Spleen (tissue), 11 donors: Measurements from ENCODE around the gene CARD10. TPM values are rescaled to one million over a fixed set of nuclear protein-coding genes. Genes with fewer than 3 reads are reported as not detected.

ENCODE experiments used
- DNase-seq: peaks from one replicate; pipeline ENCODE4 v3.0.0-alpha.2; 2020
- H3K27ac ChIP-seq, 8 donors: fragments of 200-600 bp; sonication (generic) in 7 of 8; 1 replicate in 4 of 8; 2 replicates in 4 of 8; pipeline versions ENCODE4 v1.5.0 to v1.8.0; 2016 to 2021; ENCODE audit warnings: inconsistent platforms in 4 of 8, mild to moderate bottlenecking in 4 of 8, moderate library complexity in 1 of 8
- H3K27me3 ChIP-seq, 7 donors: fragments of 200-600 bp; sonication (generic) in 6 of 7; replicated peaks in 1 of 7; 1 replicate in 4 of 7; 2 replicates in 3 of 7; pipeline versions ENCODE4 v1.5.0 to v1.8.0; 2016 to 2021; ENCODE audit warnings: inconsistent platforms in 3 of 7, mild to moderate bottlenecking in 1 of 7
- H3K36me3 ChIP-seq, 6 donors: fragments of 200-600 bp; sonication (generic) in 5 of 6; 1 replicate in 4 of 6; 2 replicates in 2 of 6; pipeline versions ENCODE4 v1.5.0 to v1.8.0; 2016 to 2021; ENCODE audit warnings: inconsistent platforms in 2 of 6
- H3K4me1 ChIP-seq, 6 donors: fragments of 200-600 bp; sonication (generic) in 5 of 6; 1 replicate in 3 of 6; 2 replicates in 3 of 6; pipeline versions ENCODE4 v1.5.0 to v1.8.0; 2016 to 2021; ENCODE audit warnings: inconsistent platforms in 3 of 6
- H3K4me3 ChIP-seq, 8 donors: fragments of 200-600 bp; sonication (generic) in 7 of 8; 1 replicate in 4 of 8; 2 replicates in 4 of 8; pipeline versions ENCODE4 v1.5.0 to v1.8.0; 2016 to 2021; ENCODE audit warnings: inconsistent platforms in 4 of 8, mild to moderate bottlenecking in 4 of 8, moderate library complexity in 2 of 8
- H3K9me3 ChIP-seq, 8 donors: fragments of 200-600 bp; sonication (generic) in 7 of 8; 1 replicate in 4 of 8; 2 replicates in 4 of 8; pipeline versions ENCODE4 v1.5.0 to v1.8.0; 2016 to 2021; ENCODE audit warnings: inconsistent platforms in 4 of 8
- POLR2A ChIP-seq, 3 donors: fragments of 450-650 bp; IDR thresholded peaks; one replicate each; pipeline ENCODE4 v1.5.1; 2017; ENCODE audit warnings: antibody characterized with exemption in 3 of 3, mild to moderate bottlenecking in 1 of 3
- POLR2AphosphoS5 ChIP-seq, 3 donors: sonication (generic); formaldehyde crosslinking; IDR thresholded peaks; one replicate each; pipeline ENCODE4 v1.5.1; 2017; ENCODE audit warnings: antibody characterized with exemption in 3 of 3
- WGBS, 5 donors: extraction: QIAGEN DNeasy Blood & Tissue Kit in 3 of 5; methylation state at CpG; one replicate each; pipeline versions ENCODE4 v1.1.5 to v1.1.7; 2013 to 2018; 5-methylcytosine and 5-hydroxymethylcytosine counted together
- intact Hi-C: fragments of 100-400 bp; cut with DNase I; formaldehyde crosslinking; loops from one replicate; pipeline ENCODE4 v1.15.0; 2023; ENCODE audit warnings: low total_unique reads
- polyA plus RNA-seq, 3 donors: library from polyadenylated mRNA; stranded (reverse); fragments of 200-250 nt; gene quantifications; one replicate each; pipeline ENCODE4 v1.2.1, GENCODE V29; 2013
- total RNA-seq, 7 donors: library from RNA; depleted of rRNA in 3 of 7; stranded (reverse); fragments of >200 nt in 3 of 7; fragmentation: NEBNext Ultra II Directional in 4 of 7; extraction: Animal tissue kit (Norgen Biotek cat#: 25700) in 4 of 7; gene quantifications; one replicate each; pipeline versions ENCODE4 v1.1.0 to v1.2.1, GENCODE V29; 2016 to 2021
- TF ChIP-seq, protein P1 (sequence below), 11 experiments: fragments of 200-600 bp in 7 of 11; fragments of 450-650 bp in 4 of 11; sonication (generic) in 4 of 11; IDR thresholded peaks in 8 of 11; conservative IDR thresholded peaks in 3 of 11; 1 replicate in 7 of 11; 2 replicates in 4 of 11; pipeline versions ENCODE4 v1.4.0 to v1.8.0; 2016 to 2021; ENCODE audit warnings: antibody characterized with exemption in 11 of 11, inconsistent platforms in 4 of 11, mild to moderate bottlenecking in 1 of 11
- donor health status: healthy with polysubstance abuse.
- donor health status: DM: no; HTN: no; CAD: no; lungs with moderate emphysema.
- donor health status: DM: no; HTN: no; CAD: no.
- donor health status: Bipolar disorder and iron deficiency.
- donor health status: healthy.
- donor health status: DM: no; HTN: no; CAD: no.
- donor health status: DM: yes; HTN: yes; CAD: no.

Gene CARD10
- total and polyA plus RNA-seq, 10 donors, result 2.5 to 12.5 (median 9.5) TPM

DNA sequence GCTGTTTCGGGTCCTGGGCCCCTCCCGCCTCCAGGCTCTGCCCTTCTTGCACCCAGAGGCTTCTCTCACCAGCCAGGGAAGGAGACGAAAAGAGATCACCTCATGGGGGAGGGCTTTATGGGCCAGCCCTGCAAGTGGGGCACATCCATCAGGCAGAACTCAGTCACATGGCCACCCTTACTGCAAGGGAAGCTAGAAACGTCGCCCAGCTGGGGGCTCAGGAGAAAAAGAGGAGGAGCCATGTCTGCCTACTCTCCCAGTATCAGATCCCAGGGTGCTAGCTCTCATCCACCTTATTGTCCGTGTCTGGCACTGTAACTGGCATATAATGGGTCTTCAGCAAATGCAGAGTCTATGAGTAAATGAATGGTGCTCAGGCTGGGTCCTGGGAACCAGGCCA lies 57.3 kb downstream of the CARD10 start:
- H3K4me3 ChIP-seq, result no peak overlapping the region
- H3K9me3 ChIP-seq, result no peaks in the 10 kb centered on the region
- DNase-seq, result no peak
- peaks cover 0 to 10% (median 3%) of the 10 kb centered on the region in 6 donors for H3K4me1 ChIP-seq
- no peak overlapping the region for H3K27ac ChIP-seq
- intact Hi-C loops, result no loop called here
- WGBS, 5 donors, result 38 to 66% (median 52%) methylated on average over 6 of the region's 6 CpGs
- peaks cover 0 to 7% (median 0%) of the 10 kb centered on the region in 7 donors for H3K27me3 ChIP-seq
- peaks cover 0 to 40% (median 12%) of the 10 kb centered on the region in 6 donors for H3K36me3 ChIP-seq
- TF ChIP-seq POLR2A (IDR thresholded peaks at IDR 0.05) (no peak), POLR2AphosphoS5 (IDR thresholded peaks at IDR 0.05) (no peak)
- TF ChIP-seq, protein P1, sequence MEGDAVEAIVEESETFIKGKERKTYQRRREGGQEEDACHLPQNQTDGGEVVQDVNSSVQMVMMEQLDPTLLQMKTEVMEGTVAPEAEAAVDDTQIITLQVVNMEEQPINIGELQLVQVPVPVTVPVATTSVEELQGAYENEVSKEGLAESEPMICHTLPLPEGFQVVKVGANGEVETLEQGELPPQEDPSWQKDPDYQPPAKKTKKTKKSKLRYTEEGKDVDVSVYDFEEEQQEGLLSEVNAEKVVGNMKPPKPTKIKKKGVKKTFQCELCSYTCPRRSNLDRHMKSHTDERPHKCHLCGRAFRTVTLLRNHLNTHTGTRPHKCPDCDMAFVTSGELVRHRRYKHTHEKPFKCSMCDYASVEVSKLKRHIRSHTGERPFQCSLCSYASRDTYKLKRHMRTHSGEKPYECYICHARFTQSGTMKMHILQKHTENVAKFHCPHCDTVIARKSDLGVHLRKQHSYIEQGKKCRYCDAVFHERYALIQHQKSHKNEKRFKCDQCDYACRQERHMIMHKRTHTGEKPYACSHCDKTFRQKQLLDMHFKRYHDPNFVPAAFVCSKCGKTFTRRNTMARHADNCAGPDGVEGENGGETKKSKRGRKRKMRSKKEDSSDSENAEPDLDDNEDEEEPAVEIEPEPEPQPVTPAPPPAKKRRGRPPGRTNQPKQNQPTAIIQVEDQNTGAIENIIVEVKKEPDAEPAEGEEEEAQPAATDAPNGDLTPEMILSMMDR (IDR thresholded peaks at IDR 0.05 in 8 of 11, conservative IDR thresholded peaks at IDR 0.05 in 3 of 11), result no peak

DNA sequence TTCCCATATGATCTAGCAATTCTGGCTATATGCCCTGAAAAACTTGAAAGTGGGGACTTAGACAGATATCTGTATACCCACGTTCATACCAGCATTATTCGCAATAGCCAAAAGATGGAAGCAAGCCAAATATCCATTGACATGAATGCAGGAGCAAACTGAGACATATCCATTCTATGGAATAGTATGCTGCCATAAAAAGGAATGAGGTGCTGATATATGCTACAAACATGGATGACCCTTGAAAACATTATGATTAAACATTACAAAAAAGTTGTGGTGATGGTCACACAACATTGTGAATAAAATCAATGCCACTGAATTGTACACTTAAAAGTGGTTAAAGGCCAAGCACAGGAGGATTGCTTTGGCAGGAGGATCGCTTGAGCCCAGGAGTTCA lies 58.5 kb downstream of the CARD10 start:
- intact Hi-C loops, result no loop called here
- DNase-seq, result no peak
- TF ChIP-seq POLR2A (IDR thresholded peaks at IDR 0.05) (no peak), POLR2AphosphoS5 (IDR thresholded peaks at IDR 0.05) (no peak)
- TF ChIP-seq, protein P1 (IDR thresholded peaks at IDR 0.05 in 8 of 11, conservative IDR thresholded peaks at IDR 0.05 in 3 of 11), result no peak

DNA sequence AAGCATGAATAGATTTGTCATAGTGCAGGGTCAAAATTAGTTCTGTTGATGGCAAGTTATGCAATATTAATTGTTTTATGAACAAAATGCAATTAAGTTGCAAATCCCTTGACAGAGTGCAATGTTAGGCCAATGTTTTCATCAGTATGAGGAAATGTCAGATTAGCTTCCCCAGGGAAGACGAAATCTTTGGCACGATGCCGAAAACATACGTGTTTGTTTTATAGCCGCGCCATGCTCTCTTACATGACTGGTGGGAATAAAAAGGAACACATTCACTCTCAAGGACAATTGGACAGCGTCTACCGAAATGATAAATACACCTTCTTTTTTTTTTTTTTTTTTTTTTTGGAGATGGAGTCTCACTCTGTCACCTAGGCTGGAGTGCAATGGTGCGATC lies 60.0 kb downstream of the CARD10 start:
- intact Hi-C loops, result loop anchor here (5.0 kb wide), 1 partner anchor 192 kb away; no protein-coding TSS in a partner anchor
- WGBS, 5 donors, result 85 to 91% (median 88%) methylated on average over 9 of the region's 9 CpGs

More for the DNA sequence above, 58.5 kb downstream of the CARD10 start:
- Histone ChIP-seq H3K27me3 (peaks cover 0 to 13% (median 0%) of the 10 kb centered on the region in 7 donors), H3K9me3 (no peaks in the 10 kb centered on the region), H3K36me3 (peaks cover 0 to 27% (median 3%) of the 10 kb centered on the region in 6 donors), H3K27ac (no peak overlapping the region), H3K4me1 (peaks cover 0 to 10% (median 3%) of the 10 kb centered on the region in 6 donors), H3K4me3 (no peak overlapping the region)
- 83 to 93% (median 90%) methylated on average over 3 of the region's 3 CpGs for WGBS, 5 donors

More for the DNA sequence above, 60.0 kb downstream of the CARD10 start:
- DNase-seq, result no peak
- TF ChIP-seq, protein P1 (IDR thresholded peaks at IDR 0.05 in 8 of 11, conservative IDR thresholded peaks at IDR 0.05 in 3 of 11), result no peak
- TF ChIP-seq POLR2A (IDR thresholded peaks at IDR 0.05), result no peak
- no peak for TF ChIP-seq POLR2AphosphoS5 (IDR thresholded peaks at IDR 0.05)
- H3K27me3 ChIP-seq, result peaks cover 0 to 13% (median 0%) of the 10 kb centered on the region in 7 donors
- H3K4me3 ChIP-seq, result no peak overlapping the region
- H3K27ac ChIP-seq, result no peak overlapping the region
- H3K9me3 ChIP-seq, result no peaks in the 10 kb centered on the region
- peaks cover 0 to 4% (median under 1%) of the 10 kb centered on the region in 6 donors for H3K4me1 ChIP-seq
- H3K36me3 ChIP-seq, result peaks cover 0 to 19% (median 1%) of the 10 kb centered on the region in 6 donors
